Glomerular visceral epithelial cell (primary cell): ENCODE measurements around the gene CAMK4.

Experiments
- DNase-seq: peaks from one replicate; pipeline ENCODE4 v3.0.0-alpha.2; 2016; ENCODE audit errors: extremely low spot score

CAMK4 gene

DNA sequence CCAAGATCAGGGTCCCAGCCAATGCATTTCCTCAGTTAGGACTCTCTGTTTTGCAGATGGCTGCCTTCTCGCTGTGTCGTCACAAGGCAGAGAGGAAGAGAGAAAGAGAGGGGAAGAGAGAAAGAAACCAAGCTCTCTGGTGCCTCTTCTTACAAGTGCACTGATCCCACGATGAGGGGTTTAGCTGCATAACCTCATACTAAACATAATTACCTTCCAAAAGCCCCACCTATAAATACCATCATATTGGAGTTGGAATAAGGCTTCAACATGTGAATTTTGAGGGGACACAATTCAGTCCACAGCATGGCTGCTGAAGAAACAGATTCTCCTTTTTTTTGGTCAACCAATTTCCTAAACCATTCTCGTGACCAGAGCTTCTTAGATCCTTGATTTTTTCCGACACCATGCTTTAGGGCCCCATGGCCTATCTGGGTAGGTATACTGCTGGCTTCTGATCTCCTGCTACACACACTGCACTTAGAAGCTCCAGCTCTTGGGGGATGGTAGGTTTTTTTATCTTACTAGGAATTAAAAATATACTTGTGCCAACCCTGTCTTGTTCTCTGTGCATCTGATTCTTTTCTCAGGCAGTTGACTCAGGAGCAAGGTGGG lies 5.1 kb downstream of the CAMK4 start:
- DNase-seq = no peak

DNA sequence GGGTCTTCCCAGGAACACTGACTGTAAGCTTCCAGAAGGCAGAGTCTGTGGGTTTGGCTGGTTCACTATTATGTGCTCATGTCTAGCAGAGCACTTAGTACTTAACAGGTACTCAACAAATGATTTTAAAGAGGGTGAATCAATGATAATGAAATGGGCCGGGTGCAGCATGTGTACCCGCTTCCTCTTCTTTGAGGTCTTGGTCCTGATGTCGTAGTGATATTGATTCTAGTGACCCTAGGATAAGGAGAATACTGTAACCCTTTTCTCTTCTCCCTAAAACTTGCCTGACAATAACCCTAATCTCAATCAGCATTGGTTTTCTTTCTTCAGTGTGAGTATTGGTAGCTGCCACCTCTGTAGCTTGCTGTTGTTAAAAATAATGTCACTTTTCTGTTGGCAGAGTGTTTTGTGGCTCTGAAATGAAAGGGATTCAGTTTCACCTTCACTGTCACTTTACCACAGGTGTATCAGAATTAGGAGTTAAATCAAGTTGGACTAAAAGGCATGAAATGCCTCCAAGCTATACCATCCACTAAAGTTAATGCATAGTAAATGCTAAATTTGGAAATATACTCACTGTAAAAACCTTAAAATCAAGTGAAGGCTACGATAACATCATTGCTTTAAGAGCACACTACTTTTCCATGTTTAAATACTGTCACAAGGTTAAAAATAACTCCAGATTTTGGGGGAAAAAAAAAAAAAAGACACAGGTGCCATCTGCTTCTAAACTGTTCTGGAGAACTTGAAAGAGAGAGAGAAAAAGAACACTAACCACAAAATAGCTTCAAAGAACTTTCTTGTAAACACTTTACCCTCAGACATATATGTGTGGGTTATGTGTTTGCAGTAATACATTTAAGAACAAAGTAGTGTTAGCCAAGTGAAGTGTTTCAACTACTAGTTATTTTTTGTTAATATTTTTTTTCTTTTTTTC lies 6.0 kb downstream of the CAMK4 start:
- no peak for DNase-seq

DNA sequence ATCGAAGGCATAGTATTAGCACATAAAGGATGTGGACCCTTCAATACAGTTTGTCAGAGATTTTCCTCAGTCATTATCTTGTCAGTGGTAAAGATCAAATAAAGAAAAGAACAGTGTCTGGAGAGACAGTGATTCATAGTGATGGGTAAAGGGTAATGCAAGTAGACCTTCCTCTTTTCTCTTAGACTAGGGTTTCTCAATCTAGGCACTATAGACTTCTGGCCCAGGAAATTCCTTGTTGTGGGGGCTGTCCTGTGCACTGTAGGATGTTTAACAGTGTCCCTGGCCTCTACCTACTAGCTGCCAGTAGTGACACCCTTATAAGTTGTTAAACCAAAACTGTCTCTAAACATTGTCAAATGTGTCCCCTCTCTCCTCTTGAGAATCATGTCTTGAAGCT lies 6.9 kb downstream of the CAMK4 start:
- DNase-seq = no peak

DNA sequence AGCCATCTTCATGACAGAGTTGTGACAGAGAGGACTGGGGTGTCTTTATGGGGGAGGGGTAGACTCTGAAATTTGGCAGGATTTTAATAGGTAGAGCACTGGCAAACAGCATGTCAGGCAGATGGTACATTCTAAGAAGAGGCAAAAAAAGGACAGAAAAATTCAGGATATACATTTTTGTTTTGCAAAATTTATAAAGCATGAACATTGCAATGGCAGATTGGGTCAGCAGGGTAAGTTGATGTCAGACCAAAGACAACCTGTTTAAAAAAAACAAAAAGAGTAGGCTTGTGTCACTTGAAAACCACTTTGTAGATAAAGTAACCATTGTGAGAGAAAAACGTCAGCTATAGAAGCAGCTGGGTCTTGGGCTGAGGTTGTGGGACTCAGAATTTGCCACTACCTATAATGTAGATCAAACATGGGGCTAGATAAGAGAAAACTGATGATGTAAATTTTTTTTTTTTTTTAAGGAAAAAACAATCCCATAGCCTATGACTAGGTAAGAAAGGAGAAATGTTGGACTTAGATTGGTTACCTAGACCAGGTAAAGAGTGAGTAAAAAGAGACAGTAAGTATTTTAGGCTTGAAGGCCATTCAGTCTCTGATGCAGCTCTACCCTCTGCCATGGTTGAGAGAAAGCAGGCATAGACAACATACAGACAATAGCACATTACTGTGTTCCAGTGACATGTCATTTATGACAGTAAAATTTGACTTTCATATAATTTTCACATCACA lies 8.3 kb downstream of the CAMK4 start:
- no peak for DNase-seq

DNA sequence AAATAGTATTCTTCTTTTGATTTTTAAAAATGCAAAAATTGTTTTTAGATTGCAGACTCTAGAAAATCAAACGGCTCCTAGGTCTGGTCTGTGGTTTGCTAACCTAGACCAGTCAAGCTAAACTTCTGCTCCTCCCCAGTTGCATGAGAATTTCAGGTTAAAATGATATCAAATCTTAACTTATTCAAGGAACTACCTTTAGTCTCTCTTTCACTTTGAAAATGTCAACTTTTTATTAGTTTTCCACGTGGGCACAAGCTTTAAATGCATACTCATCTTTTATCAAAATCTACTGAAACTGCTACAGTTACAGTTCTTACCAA lies 8.8 kb downstream of the CAMK4 start:
- DNase-seq = no peak

DNA sequence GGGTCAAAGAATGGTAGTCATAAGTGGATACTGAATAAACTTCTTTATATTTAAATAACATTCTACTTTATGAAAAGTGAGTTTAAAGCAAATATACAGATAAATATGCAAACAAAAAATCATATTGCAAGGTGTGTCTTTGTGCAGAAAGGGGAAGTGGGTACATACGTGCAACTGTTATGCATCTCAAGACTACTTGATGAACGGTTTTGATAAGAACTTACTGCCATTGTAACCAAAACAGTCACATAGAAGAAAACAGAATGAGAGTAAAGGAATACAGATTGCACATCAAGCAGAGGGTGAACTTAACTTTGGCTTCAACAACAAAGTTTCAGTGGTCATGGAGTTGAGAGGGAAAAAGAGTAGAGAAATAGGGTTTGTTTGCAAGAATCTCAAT lies 9.9 kb downstream of the CAMK4 start:
- no peak for DNase-seq

DNA sequence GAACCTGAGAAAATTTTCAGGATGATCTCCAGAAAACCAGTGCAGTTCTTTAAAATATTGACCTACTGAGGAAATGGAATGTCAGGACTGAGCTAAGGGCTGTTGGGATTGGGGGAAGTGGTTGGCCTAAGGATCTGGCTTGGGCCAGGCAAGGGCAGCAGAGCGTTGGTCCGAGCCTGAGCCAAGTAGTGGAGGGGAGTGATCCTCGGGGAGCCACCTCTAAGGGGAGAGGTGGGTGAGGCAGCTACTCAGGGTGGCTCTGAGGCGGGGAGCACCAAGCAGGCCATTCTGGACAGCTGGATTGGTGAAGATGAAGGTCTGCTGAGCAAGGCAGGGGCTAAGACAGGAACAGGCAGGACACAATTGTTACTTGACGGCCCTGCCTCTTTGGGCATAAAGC lies 11.5 kb downstream of the CAMK4 start:
- no peak for DNase-seq

DNA sequence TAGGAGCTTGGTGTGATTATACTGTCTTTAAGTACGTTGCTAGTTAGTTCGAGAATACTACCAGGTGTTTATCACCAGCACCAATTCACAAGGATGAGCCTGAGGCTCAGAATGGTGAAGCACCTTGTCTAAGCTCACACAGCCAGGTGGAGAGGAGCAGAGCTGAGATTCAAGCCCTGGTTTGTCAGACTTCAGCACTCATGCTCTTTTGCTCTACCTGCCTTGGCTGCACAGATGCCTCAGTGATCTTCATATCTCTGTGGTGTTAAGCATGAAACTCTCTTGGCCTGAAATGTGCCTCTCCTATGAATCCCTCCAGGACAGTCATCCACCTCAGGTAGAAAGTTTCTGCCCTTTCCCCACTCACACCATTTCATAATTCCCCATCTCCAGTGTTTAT lies 12.2 kb downstream of the CAMK4 start:
- no peak for DNase-seq

DNA sequence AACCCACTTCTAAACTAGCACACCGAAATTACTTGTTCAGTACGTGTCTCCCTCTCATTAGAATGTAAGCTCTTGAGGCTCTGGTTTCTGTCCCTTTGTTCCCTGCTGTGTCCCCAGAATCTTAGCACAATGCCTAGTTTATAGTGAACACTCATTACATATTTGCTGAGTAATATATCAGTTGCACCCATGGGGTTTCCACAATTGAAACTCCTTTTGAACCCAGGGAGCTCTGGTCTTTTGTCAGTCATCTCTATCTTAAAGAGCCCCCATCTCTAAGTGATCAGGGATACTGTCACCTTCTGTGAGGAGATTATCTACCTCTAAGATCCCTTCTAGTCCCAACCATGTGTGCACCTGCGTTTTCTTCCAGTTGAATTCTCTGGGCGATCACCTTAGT lies 12.8 kb downstream of the CAMK4 start:
- DNase-seq = no peak

DNA sequence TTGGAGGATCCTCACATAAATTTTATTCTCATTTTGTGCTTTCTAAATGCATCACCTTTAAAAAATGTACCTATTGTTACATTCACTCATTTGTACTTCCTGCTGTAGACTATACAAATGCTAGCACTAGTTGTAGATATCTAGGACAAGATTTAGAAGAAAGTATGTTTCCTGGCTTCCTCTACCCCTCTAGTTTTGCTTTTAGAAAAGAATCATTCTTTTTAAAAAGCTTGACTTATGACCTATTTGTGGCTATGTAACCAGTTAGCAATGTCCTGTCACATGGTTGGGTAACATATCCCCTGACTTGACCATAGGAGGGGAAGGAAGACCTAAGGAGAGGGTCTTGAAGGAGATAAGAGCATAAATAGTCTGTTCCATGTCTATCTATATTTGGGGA lies 13.3 kb downstream of the CAMK4 start:
- no peak for DNase-seq

DNA sequence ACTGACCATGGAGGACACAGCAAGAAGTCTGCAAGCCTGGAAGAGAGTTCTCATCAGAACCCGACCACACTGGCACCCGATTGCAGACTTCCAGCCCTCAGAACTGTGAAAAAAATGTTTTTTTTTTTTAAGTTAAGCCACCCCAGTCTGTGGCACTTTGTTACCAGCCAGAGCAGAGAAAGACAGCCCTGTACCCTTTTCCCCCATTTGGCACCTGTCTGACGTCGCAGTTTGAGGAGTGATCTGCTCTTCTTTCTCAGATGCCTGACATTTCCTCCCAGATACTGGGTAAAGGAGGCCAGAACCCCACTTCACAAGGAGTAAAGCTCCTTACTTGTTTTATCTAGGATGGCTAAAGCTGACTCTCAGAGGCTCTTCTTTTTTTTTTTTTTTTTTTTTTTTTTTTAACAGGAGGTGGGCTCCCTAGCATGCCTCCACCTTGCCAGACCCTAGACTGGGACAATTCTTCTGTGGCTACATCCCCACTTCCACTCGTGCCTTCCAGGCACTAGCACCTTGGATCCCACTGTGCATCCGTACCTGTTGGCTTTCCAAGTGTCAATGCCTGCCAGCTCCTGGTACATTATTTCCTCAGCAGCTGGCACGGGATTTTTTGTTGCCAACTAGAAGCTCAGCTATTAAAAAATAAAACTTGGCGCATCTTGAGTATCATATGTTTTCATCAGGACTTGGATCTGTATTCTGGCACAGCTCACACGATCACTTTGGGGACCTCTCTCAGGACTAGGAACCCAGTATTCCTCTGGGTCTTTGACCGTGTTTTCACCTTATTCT lies 14.4 kb downstream of the CAMK4 start:
- DNase-seq = no peak

DNA sequence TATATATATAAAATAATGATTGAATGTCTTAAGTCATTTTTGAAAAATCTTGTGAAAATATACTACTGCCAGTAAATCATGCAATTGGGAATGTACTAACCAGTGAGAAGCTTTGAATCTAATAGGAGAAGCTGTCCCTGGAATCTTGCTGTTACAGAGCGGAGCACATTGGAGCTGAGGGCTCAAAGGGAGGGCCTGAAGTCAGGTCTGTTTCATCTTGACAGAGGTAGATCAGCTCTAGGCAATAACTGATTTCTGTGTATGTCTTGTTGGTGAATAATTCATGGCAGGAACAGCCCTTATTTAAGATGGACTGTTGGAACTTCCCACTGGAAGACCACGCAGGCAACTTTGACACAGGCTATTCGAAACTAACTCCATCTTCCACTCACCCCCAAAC lies 17.5 kb downstream of the CAMK4 start:
- no peak for DNase-seq

DNA sequence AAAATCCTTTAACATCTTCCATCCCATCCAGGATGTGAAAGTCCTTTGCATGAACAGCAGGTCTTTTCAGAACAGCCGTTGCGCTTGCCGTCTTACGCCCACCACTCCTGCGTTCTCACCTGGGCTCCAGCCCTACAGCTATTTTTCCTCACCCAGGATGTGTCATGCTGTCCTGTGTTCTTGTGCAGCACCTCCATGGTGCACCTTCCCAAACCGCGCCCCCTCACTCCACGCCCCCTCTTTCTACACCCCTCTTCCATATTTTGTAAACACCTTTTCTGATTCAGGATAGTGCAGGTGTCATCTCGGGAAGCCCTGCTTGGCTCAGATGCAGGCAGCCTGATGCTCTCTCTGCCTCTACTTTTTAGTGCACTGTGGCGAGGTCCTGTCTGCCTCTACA lies 18.4 kb downstream of the CAMK4 start:
- DNase-seq = no peak

DNA sequence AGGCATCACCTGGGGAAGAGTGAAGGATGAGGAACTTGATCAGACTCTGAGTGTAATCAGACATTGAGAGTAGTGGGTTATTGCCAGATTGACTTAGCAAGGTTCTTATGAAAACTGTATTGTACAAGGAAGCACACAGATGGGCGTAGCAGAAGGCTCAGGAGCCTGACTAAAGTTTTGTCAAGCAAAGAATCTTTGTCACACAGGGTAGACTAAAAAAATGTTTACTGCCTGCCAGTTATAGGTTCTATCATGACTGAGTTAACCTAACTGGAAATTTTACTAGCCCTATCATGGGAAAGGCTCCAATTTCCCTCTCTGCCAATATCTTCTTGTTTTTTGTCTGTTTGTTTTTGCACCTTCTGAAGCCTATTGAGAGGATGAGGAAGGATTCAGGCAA lies 19.1 kb downstream of the CAMK4 start:
- DNase-seq = no peak

DNA sequence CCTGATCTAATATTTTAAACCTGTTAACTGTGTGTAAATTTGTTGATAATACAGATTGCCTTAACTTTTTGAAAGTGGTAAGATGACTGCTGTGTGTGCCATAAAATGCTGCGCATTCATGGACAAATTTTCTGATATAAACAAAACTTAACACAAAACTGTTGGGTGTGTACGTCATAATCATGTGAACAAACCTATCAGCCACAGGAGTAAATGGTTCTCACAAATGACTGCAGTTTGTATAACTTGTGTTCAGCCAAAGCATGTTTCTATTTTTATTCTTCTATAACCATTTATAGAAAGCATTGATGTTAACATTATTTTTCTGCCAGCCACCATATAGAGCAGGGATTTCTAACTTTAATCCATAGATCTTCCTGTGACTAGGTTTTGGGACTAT lies 21.5 kb downstream of the CAMK4 start:
- DNase-seq = no peak

DNA sequence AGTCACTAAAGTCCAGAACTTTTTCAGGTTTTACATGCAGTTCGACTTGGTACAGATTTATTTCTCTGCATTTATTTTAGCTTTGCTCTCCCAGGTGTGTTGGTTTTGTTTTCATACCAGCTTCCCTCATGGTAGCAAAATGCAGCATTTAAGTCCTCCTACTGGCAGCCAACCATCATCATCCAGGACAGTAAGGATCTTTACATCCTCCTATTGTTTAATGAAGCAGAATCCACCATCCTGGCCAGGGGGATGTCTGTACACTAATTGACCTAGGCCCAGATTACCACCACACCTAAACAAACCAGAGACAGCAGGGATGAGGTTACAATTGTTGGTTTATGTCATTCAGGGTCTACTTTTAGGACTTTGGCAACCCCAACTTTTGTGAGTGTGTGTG lies 22.3 kb downstream of the CAMK4 start:
- DNase-seq = no peak

DNA sequence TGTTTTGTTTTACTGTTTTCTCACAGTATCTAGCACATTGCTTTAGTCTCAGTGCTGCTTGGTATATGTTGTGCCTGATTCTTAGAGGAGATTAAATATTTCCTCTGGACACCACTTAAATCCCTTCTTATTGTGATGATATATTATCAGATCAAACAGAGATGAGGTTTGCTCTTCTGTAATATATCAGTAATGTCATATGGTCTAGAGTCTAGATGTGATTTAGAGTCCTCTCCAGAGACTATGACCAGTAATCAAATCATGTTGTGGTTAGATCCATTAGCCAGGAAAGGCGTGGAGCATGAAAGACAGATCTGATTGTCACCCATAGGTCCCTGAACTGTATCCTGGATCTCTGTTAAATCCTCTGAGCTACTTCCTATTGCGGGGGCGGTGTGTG lies 24.4 kb downstream of the CAMK4 start:
- no peak for DNase-seq

DNA sequence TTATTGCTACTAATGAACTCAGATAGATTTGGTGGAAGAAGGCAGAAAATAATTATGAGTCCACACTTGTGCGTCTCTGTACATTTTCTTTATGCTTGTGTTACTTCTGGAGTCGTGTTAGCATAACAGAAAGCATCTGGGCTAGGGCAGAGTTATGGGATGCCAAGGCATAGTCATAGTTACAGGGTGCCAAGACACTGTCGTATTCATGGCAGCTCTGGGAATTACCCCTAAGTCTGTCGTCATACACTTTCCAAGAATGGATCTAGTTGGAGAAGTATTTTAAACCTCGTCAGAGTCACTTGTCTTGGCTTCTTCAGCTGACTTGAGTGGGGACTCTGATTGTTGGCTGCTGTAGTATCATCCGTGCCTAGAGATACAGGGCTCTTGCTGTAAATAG lies 27.7 kb downstream of the CAMK4 start:
- no peak for DNase-seq

DNA sequence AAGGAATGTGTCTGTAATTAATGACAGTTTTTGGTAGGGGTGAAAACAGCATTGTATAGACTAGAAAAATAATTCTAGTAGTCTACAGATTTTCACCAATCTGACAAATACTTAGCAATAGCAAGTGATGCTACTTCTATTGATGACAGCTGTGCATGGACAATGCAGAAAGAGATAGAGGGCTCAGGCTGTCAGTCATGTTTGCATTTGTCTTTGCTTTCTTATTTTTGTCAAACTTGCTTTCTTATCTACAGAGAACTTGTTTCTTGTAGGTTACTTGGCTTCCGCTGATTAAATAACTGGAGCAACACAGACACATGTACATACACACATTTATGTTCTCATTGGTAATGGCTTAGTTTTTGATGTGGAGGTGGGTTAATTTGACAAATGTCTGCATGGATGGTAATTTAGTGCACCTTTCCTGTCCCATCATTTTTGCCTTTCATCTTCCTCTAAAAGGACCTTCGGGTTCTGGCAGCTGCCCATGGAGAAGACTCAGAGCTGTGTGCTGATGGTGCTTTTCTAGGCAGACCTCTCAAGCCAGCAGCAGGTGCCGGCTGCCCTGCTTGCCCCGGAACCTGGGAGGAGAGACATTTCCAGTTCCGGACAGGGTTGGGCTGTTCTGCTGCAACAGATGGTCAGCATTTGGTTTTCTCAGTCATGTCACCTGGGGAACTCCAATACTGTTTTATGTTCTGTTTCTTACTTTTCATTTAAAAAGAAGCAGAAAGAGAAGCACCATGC lies 28.8 kb downstream of the CAMK4 start:
- DNase-seq = no peak

DNA sequence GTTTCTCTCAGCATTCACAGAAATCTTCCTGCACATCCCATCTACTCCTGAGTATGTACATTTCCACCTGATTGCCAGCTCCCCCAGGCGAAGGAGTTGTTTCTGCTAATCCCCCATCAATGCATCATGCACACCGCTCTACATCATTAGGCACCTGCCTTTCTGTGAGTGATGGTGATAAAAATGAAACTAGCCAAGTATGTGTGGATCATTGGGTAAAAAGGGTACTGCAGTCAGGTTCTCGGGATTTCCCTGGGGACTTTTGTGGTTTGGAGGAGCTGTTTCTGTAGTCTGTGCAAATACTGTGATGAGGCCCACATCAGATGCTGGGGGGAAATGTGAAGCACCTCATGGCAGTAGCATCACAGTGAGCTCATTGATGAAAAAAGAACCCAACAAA lies 30.4 kb downstream of the CAMK4 start:
- DNase-seq = peak; percentile 77

DNA sequence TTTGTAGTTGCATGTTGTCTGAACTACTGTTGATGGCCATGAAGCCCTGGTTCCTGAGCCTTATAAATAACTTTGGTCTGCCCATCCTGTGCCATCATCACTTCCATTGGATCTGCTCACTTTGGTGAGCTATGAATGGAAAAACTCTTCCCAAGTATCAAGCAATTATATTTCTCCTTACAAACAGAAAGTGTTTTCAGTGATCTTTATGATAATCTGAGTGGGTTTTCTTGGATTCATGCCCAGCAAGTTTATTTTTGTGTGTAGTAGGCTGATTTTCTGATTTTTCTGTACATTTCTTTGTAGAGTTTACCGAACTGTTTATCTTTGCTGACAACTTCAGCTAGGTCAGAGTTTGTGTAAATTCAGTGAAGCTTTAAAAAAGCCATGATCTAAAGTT lies 31.0 kb downstream of the CAMK4 start:
- no peak for DNase-seq
